ENCODE measurements around the gene COMP. TPM values are rescaled to one million over a fixed set of nuclear protein-coding genes. Genes with fewer than 3 reads are reported as not detected.

COMP gene
- total RNA-seq, 1 experiment from 2014 or later, result not detected

DNA sequence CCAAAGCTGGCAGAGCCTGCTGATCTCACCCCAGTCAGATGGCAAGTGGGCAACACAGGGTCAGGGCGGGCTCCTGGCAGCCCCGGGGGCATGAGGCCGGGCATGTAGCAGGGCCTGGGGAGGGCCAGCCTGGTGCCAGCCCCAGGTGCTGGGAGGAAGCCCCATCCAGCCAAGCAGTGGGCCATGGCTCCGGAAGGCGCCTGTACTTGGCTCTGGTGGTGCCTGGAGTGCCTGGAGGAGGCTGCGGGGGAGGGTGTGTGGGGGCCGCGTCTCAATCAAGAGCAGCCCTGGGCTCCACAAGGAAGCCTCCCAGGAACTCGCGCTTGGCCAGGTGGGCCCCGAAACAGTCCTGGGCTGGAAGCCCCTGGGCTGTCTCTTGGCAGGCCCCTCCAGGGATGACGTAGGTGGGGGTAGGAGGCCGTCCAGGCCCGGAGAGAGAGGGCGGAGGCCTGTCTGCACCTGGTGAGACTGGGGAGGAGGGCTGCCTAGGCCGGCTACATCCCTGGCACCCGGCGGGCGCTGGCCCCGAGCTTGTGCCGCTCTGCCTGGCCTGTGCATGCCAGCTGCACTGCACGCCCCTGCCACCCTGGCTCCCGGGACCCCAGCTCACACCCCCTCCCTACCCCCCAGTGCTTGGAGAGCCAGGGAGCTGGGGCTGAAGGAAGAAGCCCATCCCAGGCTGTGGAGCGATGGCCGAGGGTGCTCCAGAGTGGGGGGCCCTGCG is 45.9 kb downstream of the COMP start:
- no peak for ATAC-seq
- RAD21 ChIA-PET (ENCODE audit: low non-redundant PET in 1 of 2, low total read pairs in 2 of 2, uncharacterized antibody in 2 of 2, unreplicated experiment in 2 of 2), result no interaction called here

More for the DNA sequence above, 45.9 kb downstream of the COMP start:
- no peaks in the 10 kb centered on the region for H3K36me3 ChIP-seq (ENCODE audit: control insufficient read depth in 1 of 2, insufficient read depth in 2 of 2, low read length in 2 of 2)
- H3K27me3 ChIP-seq (ENCODE audit: insufficient read depth, low read length), result no peaks in the 10 kb centered on the region
- H4K20me1 ChIP-seq (ENCODE audit: insufficient read depth), result no peaks in the 10 kb centered on the region
- ChIA-PET POLR2A (no interaction called here), CTCF (no interaction called here)
- H3K79me2 ChIP-seq (ENCODE audit: insufficient read depth, low read length), result no peaks in the 10 kb centered on the region
- BruUV-seq (replicated peaks), result no TSS peak
- H3K4me2 ChIP-seq (ENCODE audit: low read length), result no peak overlapping the region
- TF ChIP-seq EZH2 (IDR thresholded peaks at IDR 0.05), result no peak
- no peak for TF ChIP-seq POLR2A (IDR thresholded peaks at IDR 0.05; ENCODE audit: borderline replicate concordance, extremely low read depth, insufficient read depth, insufficient read length)
- TF ChIP-seq CBX3 (IDR thresholded peaks at IDR 0.05; ENCODE audit: low read depth), result no peak
- TF ChIP-seq ZFX (IDR thresholded peaks at IDR 0.05), result no peak
- no peak for TF ChIP-seq POLR2AphosphoS5 (IDR thresholded peaks at IDR 0.05; ENCODE audit: low read depth, low read length)
- no peak for TF ChIP-seq FOSL1 (IDR thresholded peaks at IDR 0.05; ENCODE audit: low read depth)
- TF ChIP-seq ELF1 (IDR thresholded peaks at IDR 0.05; ENCODE audit: borderline replicate concordance, low read depth), result no peak
- TF ChIP-seq RAD21 (IDR thresholded peaks at IDR 0.05; ENCODE audit: low read depth), result no peak
- TF ChIP-seq SP1 (IDR thresholded peaks at IDR 0.05; ENCODE audit: low read depth), result no peak
- TF ChIP-seq CEBPB (IDR thresholded peaks at IDR 0.05; ENCODE audit: low read depth), result no peak
- TF ChIP-seq SIN3A (IDR thresholded peaks at IDR 0.05; ENCODE audit: low read depth), result no peak
- no peak for TF ChIP-seq TCF7L2 (IDR thresholded peaks at IDR 0.05; ENCODE audit: borderline replicate concordance, extremely low read depth, insufficient read depth, insufficient read length)
- TF ChIP-seq, protein P1, sequence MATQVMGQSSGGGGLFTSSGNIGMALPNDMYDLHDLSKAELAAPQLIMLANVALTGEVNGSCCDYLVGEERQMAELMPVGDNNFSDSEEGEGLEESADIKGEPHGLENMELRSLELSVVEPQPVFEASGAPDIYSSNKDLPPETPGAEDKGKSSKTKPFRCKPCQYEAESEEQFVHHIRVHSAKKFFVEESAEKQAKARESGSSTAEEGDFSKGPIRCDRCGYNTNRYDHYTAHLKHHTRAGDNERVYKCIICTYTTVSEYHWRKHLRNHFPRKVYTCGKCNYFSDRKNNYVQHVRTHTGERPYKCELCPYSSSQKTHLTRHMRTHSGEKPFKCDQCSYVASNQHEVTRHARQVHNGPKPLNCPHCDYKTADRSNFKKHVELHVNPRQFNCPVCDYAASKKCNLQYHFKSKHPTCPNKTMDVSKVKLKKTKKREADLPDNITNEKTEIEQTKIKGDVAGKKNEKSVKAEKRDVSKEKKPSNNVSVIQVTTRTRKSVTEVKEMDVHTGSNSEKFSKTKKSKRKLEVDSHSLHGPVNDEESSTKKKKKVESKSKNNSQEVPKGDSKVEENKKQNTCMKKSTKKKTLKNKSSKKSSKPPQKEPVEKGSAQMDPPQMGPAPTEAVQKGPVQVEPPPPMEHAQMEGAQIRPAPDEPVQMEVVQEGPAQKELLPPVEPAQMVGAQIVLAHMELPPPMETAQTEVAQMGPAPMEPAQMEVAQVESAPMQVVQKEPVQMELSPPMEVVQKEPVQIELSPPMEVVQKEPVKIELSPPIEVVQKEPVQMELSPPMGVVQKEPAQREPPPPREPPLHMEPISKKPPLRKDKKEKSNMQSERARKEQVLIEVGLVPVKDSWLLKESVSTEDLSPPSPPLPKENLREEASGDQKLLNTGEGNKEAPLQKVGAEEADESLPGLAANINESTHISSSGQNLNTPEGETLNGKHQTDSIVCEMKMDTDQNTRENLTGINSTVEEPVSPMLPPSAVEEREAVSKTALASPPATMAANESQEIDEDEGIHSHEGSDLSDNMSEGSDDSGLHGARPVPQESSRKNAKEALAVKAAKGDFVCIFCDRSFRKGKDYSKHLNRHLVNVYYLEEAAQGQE (IDR thresholded peaks at IDR 0.05; ENCODE audit: low read depth), result no peak
- H3K9me2 ChIP-seq (ENCODE audit: insufficient read depth), result no peaks in the 10 kb centered on the region
- H3K9me3 ChIP-seq (ENCODE audit: control insufficient read depth in 1 of 2, insufficient read depth in 1 of 2, low read depth in 1 of 2, low read length in 2 of 2), result no peaks in the 10 kb centered on the region
- H2AFZ ChIP-seq (ENCODE audit: low read depth, low read length, poor library complexity, severe bottlenecking), result no peak overlapping the region
- H3K4me3 ChIP-seq (replicated peaks in 1 of 2; ENCODE audit: low read depth in 1 of 2, low read length in 2 of 2), result no peak overlapping the region
- H3K4me1 ChIP-seq (ENCODE audit: control insufficient read depth in 1 of 2, insufficient read depth in 2 of 2, low read length in 2 of 2), result no peaks in the 10 kb centered on the region; a peak in 2 of 4 replicates
- H3K9ac ChIP-seq (ENCODE audit: low read length), result no peak overlapping the region
- no peak for DNase-seq (ENCODE audit: low read depth, low spot score)
- intact Hi-C loops (cut with micrococcal nuclease), result no loop called here
- no peak overlapping the region for H3K27ac ChIP-seq (ENCODE audit: low read depth, low read length)

Measured in HCT116 (cell line).